GM21360 (cell line): ENCODE measurements around the gene NPAS2.

ENCODE experiments used
- ATAC-seq: cut with Tn5 transposase; IDR thresholded peaks from one replicate; pipeline ENCODE4 v1.9.1; 2021; ENCODE audit warnings: mild to moderate bottlenecking, moderate library complexity; ENCODE audit not compliant: unreplicated experiment

Gene NPAS2

DNA sequence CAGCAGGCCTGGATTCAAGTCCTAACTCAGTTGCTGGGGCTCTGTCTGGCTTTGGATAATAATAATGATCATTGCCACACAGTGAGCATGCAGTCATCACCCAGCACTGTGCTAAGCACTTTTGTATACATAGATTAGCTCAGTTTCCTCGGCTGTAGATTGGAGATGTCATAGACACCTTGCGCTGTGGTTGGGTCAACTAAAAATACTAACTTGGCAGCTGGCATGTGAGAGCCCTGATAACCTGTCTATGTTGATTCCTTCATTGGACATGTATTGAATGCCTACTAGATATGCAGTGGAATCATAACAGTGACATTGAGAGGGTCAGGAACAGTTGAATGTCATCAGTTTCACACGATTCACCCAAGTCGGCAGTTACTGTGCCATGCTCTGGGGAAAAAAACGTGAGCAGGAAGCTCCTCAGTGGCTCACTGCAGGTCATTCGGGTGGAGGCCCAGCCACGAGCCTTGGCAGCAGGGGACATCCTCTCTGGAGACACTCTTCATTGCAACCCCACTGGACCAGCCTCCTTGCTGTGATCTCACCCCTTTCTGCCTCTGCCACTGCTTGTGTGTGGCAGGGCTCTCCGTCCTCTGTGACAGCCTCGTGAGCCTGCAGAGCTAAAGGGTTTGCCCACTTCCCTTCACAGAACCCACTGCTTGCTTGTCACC lies 85.3 kb downstream of the NPAS2 start:
- ATAC-seq, result no peak

GRCh38 chr2:100906131-100906530 lies 86.2 kb downstream of the NPAS2 start:
- ATAC-seq, result no peak

DNA sequence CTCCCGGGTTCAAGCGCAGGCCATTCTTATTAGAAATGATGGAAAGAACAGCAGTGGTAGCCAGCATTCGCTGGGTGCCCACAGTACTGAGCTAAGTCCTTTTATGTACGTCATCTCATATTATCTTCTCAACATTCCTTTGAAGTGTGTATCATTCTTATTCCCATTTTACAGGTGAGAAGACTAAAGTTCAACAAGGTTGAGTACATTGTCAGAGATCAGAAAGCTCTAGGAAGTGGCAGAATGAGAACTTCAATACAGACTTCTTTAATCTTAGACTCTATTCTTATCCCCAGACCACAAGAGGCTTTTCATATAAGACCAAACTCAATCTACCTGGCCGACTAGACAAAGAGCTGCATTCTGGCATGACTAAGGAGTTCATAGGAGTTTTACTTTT lies 86.7 kb downstream of the NPAS2 start:
- ATAC-seq, result no peak

DNA sequence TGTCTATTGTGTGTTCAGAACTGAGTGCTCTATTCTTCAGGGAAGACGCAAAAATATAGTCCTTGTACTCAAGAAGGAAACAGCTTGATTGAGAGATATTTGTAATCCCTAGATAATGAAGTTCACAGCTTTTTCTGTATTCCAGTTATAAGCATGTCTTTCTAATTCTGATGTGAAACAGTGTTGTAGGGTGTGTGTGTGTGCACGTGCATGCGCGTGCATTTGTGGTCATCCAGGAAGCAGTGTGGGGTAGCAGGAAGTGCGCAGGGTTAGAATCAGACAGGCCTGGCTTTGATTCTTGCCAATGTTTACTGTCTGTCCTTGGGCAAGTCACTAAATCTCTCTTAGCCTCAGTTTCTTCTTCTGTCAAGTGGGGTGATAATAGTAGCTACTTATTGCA lies 87.9 kb downstream of the NPAS2 start:
- no peak for ATAC-seq

- no peak for ATAC-seq
Measured at GRCh38 chr2:100909534-100910081, 89.7 kb downstream of the NPAS2 start.

- no peak for ATAC-seq
Measured at GRCh38 chr2:100910111-100910510, 90.2 kb downstream of the NPAS2 start.

DNA sequence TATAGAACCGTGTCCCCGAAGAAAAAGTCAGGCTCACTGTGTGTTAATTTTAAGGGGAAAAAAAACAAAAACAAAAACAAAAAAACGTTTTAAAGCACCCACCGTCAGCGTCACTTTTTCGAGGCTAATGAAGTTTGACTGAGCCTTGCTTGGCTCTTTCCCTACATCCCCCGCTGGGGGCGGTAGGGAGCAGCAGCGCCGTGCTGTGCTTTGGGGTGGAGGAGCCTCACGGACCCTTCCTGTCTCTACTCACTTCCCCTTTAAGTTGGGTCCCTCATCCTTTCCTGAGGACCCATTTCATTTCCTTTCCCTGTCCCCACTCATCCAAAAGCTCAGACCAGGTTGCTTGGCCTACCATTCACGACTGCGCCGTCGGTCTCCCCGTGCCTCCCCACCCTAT lies 99.4 kb downstream of the NPAS2 start:
- no peak for ATAC-seq

DNA sequence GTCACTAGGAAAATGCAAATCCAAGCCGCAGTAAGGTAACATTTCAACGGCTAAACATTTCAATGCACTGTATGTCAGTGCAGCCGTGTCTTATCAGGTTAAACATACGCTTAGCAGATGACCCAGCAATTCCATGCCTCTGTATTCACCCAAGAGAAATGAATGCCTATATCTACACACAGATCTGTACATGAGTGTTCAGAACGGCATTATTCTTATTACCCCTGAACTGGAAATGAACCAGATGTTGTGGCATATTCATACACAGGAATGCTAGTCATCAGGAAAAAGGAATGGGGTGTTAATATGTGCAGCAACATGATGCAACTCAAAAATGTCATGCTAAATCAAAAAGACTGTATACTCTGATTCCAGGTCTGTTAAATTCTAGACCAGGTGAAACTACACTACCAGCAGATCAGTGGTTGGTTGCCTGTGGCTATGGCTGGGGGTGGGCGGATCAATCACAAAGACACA lies 101.8 kb downstream of the NPAS2 start:
- ATAC-seq, result no peak

GRCh38 chr2:100923461-100924060 lies 103.6 kb downstream of the NPAS2 start:
- ATAC-seq, result no peak

GRCh38 chr2:100924122-100924519 lies 104.2 kb downstream of the NPAS2 start:
- no peak for ATAC-seq

- no peak for ATAC-seq
Measured at GRCh38 chr2:100924520-100925451, 104.8 kb downstream of the NPAS2 start.

GRCh38 chr2:100928235-100928634 lies 108.3 kb downstream of the NPAS2 start:
- ATAC-seq, result no peak

- no peak for ATAC-seq
Measured at GRCh38 chr2:100929147-100929546, 109.2 kb downstream of the NPAS2 start.

DNA sequence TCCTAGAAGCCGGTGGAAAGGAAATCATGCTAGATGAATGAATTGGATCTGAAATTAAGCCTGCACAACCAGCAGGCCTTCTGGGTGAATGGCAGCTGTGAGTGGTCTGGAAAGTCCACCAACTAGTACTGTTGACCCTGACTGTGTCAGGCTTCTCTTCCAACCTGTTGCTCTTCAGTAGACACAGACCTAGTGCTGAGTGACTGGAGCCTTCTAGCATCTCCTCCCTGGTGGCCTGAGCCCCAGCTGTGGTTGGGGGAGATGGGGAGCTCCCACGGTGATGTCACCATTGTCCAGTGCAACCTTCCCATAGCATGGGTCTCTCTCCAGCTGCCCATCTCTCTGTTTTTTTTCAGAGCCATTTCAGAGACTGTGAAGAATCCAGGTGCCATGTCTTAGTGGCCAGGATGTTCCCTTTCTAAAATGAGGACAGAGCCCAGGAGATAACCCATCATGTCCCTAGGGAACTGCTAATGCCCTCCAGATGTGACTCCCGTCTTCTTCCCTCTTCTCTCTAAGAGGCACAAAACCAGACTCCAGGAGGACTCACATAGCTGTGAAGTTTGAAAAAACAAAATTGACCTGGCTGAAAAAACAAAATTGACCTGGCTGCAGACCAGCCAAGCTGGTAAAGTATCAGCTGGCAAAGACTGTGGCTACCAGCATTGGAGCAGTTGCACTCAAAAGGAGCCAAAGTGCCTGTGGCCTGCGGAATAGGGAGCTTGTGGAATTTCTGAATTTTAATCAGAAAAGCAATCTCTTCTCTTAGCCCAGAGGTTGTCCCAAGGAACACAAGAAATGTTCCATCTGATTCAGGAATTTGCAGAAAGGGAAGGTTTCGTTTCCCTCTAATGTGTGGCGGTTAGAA lies 114.8 kb downstream of the NPAS2 start:
- no peak for ATAC-seq

DNA sequence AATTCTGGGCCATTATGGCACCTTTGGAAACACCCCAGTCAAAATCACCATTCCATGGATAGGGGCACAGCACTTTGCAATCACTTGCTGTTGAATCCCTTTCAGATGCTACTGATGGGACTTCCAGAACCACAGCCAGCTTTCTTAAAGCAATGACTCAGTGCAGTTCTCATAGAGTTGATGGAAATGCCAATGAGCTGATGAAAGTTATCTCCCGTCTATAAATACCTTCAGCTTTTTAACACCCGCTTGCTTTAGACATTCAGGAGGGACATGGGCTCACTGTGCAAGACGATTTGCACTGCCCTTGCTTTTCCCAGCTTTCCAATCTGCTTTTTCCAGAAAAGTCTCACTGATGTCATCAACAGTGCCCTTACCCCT lies 115.4 kb downstream of the NPAS2 start:
- ATAC-seq, result no peak

- no peak for ATAC-seq
Measured at GRCh38 chr2:100936070-100936741, 116.3 kb downstream of the NPAS2 start.

GRCh38 chr2:100936972-100937542 lies 117.1 kb downstream of the NPAS2 start:
- no peak for ATAC-seq

- no peak for ATAC-seq
Measured at GRCh38 chr2:100938031-100939026, 118.4 kb downstream of the NPAS2 start.
